Measurements from ENCODE around the gene GPR26.
"Not testable (repeated sequence)": the region's sequence is repeated elsewhere in the genome, so short reads cannot be mapped to it uniquely, and the experiment has no call there.

Gene GPR26

DNA sequence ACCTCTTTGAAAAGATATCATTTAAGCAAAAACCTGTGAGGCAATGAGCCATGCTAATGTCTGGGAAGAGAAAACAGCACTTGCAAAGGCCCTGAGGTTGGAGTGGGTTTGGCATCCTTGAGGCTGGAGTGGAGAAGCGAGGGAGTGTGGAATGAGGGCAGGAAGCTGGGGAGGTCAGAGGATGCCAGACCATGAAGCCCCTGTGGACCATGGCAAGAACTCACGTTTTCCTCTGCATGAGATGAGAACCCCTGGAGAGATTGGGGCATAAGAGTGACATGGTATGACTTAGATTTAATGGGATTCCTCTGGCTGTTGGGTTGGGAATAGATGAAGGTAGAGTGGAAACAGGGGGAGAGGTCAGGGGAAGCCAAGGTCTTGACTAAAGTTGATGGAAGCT, 49.4 kb downstream of the GPR26 start:
- no peak for DNase-seq (ENCODE audit: low spot score)

DNA sequence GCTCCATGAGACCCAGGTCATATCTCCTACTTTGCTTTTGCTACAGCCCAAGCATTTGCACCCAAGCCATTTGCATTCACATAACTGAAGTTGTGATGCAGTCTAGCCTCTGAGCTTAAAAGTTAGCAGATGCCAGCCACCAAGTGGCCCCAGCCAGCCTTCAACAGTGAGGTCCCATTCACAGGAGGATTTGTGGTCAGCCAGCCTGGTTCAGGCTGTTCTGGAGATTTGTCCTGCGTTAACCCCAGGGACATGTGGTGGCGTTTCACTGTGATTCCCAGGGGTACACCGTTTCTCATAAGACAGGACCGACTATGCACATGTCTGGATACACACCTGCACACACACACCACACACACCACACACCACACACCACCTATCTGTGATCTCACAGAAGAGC, 51.2 kb downstream of the GPR26 start:
- no peak for DNase-seq (ENCODE audit: low spot score)

DNA sequence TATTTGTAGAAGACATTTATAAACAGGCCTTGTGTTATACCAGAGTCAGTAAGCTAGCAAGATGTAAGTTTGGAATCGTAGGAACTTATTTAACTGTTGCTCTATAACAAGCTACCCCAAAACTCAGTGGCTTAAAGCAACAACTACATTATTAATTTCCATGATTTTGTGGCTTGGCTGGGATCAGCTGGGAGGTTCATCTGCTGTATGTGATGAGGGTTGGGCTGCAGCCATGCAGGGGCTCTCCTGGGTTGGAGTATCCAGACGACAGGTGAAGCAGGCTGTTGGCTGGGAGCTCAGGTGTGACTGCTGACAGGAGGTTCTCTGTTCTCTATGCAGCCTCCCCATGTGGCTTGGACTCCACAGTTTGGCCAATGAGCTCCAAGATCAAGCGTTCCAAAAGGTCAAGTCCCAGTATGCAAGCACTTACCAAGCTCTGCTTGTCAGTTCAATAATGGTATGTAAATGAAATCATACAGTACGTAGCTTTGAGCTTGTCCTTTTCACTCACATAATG, 52.4 kb downstream of the GPR26 start:
- DNase-seq (ENCODE audit: low spot score): no peak

DNA sequence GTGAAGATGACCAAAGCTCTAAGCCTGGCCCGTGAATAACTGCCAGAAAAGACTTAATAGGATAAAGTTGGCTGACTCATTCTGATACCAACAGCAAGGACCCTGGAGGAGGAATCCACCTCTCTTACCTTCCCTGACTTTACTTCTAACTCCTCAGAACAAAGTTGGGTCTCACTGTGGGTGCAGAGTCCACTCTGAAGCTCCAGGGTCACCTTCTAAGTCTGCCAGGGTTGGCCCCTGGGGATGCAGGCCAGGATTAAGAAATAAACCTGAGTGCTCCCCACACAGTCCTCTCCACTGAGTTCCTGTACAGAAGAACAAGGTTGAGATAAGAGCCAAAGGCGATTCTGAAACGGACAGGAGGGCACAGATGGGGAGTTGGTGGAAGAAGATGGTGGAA, 54.4 kb downstream of the GPR26 start:
- no peak for DNase-seq (ENCODE audit: low spot score)

DNA sequence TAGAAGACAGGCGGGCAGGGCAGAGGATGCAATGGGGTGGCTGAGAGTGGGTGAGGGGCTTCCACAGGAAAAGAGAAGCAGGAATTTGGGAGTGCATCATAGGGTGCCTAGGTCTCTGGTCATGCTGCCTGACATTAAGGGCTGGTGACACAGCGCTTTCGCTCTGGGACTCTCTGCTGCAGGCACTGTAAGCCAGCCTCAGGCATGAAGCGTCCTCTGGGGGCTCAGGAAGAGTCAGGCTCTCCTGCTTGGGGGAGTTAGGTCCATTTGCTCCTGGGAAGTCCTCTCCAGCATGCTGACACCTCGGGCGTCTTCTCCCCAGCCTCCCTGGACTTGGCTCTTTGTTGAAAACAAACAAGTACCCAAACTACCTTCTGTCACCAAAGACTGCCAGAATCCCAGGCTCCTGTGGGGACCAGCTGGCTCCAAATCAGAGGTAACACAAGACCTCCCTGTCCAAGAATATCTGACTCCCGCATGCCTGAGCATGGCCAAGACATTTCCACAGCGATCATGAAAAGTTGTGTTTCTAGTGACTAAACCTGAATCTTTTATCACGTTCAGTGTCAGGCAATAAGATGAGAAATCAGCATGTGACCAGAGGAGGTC, 55.4 kb downstream of the GPR26 start:
- no peak for DNase-seq (ENCODE audit: low spot score)

DNA sequence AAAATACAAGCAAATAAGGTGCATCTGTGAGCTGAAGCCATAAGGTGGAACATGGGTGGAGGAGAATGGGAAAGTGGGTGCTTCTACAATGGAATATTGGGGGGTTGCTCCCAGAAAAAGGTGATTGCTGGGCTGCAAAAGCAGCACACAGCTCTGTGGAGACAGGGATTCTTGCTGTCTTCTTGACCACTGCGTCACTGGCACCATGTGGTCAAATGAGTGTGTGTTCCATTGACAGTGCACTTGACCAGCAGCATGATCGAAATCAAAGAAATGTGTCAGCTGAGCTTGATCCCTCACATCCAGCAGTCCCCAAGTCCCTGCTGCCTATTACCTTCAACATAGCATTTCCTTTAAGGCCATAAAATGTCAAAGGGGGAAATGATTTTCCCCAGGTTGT, 56.2 kb downstream of the GPR26 start:
- no peak for DNase-seq (ENCODE audit: low spot score)

DNA sequence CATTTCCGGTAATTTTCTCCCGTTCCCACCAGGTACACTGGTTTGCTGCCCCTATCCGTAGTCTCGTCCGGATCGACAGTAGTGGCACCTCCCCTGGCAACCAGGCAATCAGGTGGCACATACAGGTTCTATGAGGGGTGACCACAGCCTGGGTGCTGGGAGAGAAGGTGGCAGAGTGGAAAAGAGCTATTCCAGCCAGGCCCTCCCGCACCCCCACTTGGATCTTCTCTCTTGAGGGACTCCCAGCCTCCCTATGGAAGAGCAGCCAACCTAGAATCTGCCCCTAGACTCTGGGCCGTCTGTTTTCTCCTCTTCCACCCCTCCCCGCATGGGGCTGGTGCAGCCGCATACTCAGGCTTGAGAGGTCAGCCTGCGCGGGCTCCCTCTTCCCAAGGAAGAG, 58.6 kb downstream of the GPR26 start:
- no peak for DNase-seq (ENCODE audit: low spot score)

DNA sequence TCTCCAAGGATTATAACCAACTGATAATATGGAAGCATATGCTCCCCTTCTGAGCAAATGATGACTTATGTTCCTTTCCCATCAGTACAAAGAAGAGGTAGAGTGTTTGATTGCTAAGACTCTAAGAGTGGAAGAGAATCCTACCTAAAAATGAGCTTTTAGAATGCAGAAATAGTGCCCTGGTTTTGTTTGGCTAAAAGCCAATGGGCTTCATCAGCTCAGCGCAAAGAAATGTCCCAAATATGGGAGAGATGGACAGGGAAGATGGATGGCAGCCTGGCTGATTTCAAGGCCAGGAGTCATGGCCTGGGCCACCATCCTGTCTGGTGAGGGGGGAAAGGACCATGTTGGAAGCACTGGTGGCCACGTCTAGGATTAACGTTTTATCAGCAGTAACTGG, 60.2 kb downstream of the GPR26 start:
- no peak for DNase-seq (ENCODE audit: low spot score)

DNA sequence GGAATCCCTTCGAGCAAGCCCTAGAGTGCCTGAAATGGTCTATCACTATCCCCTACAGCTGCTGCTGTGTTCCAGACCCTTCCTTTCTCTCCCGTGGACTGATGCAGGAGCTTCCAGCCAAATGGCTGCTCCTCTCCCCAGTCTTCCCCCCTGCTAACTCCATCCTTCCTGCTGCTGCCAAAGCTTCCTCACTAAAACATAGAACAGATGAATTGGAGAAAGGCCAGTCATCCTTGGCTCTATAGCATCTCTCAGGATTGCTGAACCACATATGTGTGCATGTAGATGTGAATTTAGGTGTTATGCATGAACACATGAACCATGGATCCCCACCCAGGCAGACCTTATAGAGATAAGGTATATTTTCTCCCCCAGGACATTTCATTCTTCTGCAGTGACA, 60.7 kb downstream of the GPR26 start:
- DNase-seq (ENCODE audit: low spot score): no peak

DNA sequence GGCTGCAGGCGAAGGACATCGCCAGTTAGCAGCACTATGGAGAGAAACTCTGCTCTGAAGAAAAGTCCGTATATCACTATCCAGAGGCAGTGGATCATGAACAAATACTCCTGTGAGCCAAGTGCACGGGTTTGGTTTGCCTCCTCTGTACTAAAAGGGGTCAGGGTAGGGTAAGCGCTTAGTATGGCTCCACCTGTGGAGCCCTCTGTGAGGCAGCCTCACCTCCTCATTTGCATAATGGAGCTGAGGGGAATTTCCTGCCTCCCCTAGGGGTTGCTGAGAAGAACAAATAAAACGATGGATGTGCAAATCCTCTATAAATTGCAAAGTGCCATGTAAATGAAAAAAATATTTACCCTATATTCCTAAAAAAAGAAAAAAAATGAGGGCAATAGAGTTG, 63.4 kb downstream of the GPR26 start:
- DNase-seq (ENCODE audit: low spot score): no peak

DNA sequence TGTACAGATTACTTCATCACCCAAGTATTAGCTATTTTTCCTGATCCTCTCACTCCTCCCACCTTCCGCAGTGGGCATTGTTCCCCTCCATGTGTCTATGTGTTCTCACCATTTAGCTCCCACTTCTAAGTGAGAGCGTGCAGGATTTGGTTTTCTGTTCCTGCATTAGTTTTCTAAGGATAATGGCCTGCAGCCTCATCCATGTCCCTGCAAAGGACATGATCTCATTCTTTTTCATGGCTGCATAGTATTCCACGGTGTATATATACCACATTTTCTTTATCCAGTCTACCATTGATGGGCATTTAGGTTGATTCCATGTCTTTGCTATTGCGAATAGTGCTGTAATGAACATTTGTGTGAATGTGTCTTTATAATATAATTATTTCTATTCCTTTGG, 70.8 kb downstream of the GPR26 start:
- DNase-seq (ENCODE audit: low spot score): not testable (repeated sequence)

DNA sequence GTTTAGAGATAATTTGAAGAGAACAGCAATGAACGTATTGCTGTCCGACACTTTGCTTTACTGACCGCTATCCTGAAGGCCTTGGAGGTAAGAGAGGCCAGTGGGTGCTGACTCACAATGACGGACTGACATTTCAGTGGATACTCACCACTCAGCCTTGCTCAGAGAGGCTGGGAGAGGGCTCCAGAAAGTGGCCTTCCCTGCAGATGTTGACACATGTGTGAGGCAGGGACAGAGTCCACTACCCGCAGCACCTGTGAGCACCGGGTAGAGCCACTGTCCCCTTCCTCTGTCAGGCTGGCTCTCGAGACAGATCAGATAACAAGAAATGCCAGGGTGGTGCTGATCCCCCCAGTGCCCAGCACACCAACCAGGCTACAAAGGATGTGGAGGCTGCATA, 75.0 kb downstream of the GPR26 start:
- DNase-seq (ENCODE audit: low spot score): no peak

DNA sequence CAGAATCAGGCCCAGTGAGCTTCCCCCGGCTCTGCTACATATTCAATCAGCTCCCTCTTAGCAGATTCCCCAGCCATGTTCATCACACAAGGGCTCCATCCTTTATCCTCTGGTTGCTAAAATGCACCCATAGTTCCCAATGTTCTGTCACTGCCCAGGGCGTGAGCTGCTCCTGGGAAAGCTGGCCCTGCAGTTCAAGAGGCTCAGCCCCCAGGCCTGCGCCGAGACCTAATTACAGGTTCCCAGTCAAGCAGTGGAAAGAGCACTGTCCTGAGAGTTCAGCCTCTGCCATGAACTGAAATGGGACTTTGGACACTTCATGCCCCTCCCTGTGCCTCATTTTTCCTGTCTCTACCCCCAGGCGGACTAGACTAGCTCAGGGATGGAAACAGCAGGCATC, 75.6 kb downstream of the GPR26 start:
- DNase-seq (ENCODE audit: low spot score): no peak

DNA sequence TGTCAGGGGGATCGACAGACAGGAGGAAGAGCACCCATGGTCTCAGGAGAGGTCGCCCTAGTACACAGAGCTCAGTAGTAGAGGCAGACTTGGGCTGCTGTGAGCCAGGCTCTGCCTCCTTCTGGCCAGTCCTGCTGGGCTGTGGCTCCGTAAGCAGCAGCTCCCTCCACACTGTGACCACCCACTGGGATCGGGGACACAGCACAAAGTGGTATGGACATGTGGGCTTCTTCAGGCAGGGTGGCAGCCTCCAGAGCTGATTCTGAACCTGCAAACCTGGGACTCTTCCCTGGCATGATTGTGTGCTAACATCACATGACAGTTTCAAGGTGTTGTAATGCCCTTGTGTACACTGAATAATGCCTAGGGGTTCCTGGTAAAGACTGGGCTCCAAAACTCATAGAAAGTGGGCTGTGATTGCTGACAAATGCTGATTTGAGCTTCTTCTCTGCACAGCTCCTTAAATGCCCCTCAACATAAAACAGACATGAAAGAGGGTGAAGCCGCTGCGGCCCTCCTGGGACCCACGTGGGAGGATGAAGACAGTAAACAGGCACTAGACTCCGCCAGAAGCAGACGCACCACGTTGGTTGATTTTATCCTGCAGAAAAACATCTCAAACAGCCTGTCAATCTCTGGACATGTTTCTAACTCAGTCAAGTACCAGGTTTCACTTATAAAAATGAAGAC, 76.7 kb downstream of the GPR26 start:
- no peak for DNase-seq (ENCODE audit: low spot score)

DNA sequence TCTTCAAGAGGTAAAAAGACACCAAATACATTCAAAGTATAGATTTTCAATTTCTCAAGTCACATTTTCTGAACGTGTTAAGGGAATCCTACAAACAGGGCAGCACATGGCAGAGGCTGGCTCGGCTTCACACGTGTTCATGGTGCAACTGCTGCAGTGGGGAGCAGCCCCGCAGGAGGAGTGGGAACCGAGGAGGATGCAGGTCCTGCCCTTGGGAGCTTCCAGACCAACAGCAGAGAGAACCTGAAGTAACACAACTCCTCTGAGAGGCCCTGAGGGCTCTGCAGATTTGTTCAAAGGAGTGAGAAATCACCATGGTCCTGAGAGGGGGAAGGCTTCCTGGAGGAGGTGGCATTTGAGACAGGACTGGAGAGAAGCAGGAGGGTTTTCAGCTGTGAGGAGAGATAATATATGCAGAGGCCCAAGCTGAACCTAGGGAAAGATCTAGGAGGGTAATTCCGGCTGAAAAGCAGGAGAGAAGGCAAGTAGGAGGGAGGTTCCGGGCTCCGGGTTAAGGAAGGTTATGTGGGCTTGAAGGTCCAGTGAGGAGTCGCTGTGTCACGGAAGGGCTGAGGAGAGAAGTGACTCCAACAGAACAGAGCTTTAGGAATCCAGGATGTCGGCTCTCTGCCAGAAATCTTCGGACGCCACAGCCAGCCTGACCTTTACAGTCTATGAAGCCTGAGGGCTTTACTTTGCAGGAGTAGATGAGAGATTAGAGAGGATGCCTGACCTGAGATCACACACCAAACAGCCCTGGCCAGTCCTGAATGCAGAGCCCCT, 77.5 kb downstream of the GPR26 start:
- DNase-seq (ENCODE audit: low spot score): no peak

DNA sequence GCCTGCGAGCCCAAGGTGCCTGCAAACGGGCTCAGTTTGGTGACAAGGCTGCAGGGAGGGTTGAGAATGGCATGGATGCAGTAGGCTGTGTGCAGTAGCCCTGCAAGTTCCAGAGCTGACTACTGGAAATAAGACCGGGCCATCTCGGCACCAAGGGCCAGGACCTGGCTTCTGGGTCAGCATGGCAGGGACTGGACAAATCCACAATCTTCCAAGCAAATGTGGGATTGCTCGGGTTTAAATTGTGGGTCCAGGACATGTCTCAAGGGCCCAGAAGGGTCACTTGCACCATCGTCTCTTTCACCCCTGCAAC, 78.0 kb downstream of the GPR26 start:
- no peak for DNase-seq (ENCODE audit: low spot score)
